HL-60 (cell line): ENCODE measurements around the gene LSG1.

Source experiments
- CTCF ChIP-seq: IDR thresholded peaks from one replicate; pipeline ENCODE4 v1.5.1; 2011; ENCODE audit warnings: low read length, control low read depth, inconsistent platforms; ENCODE audit not compliant: insufficient read depth
- GABPA ChIP-seq: IDR thresholded peaks from 2 replicates; pipeline ENCODE4 v1.6.1; 2012; ENCODE audit warnings: low read depth
- POLR2AphosphoS5 ChIP-seq: IDR thresholded peaks from 2 replicates; pipeline ENCODE4 v1.6.1; 2012; ENCODE audit warnings: low read depth
- REST ChIP-seq: IDR thresholded peaks from 2 replicates; pipeline ENCODE4 v1.6.1; 2012; ENCODE audit warnings: low read depth; ENCODE audit not compliant: insufficient replicate concordance

- TF ChIP-seq GABPA (no peak), CTCF (no peak), POLR2AphosphoS5 (no peak), REST (no peak)
These were observed 9.1 kb upstream of the LSG1 start for GRCh38 chr3:194680888-194681615.
